M059J (cell line): ENCODE measurements around the gene TMPRSS11D. TPM values are rescaled to one million over a fixed set of nuclear protein-coding genes. Genes with fewer than 3 reads are reported as not detected.

ENCODE experiments used
- total RNA-seq: library from RNA; depleted of rRNA; stranded (reverse); fragments of >200 nt; shearing (Covaris generic); gene quantifications from 2 replicates; pipeline ENCODE4 v1.2.3, GENCODE V29; 2014; rRNA removed

The TMPRSS11D gene
- total RNA-seq, 1 experiment from 2014 or later: not detected

Other genes with a start within 250 kb of the TMPRSS11D start
- 89.4 and 132 TPM in 2 replicates for gene UBA6, start 182.8 kb downstream of the TMPRSS11D start, total RNA-seq
- not detected in 2 replicates for gene GNRHR, start 129.6 kb downstream of the TMPRSS11D start, total RNA-seq
- not detected in 2 replicates for gene TMPRSS11A, start 79.5 kb upstream of the TMPRSS11D start, total RNA-seq
- not detected in 2 replicates for gene TMPRSS11F, start 245.9 kb upstream of the TMPRSS11D start, total RNA-seq